Fibroblast of lung (primary cell): ENCODE measurements around the gene CPOX. TPM values are rescaled to one million over a fixed set of nuclear protein-coding genes. Genes with fewer than 3 reads are reported as not detected.

ENCODE experiments used
- DNase-seq, 2 donors: peaks; one replicate each; pipeline versions ENCODE4 v3.0.0 to v3.0.0-alpha.2; 2010; ENCODE audit warnings: low read depth in 2 of 2
- H2AFZ ChIP-seq: 2 replicates; pipeline ENCODE4 v1.5.1; 2012; ENCODE audit warnings: low read length, control low read depth, inconsistent platforms
- H3K27ac ChIP-seq: 2 replicates; pipeline ENCODE4 v1.5.1; 2011; ENCODE audit warnings: low read length, control low read depth; ENCODE audit not compliant: insufficient read depth
- H3K27me3 ChIP-seq: 2 replicates; pipeline ENCODE4 v1.5.1; 2011; ENCODE audit warnings: mild to moderate bottlenecking, low read length; ENCODE audit not compliant: control insufficient read depth, insufficient read depth
- H3K36me3 ChIP-seq: 2 replicates; pipeline ENCODE4 v1.5.1; 2011; ENCODE audit warnings: low read length; ENCODE audit not compliant: control insufficient read depth, insufficient read depth
- H3K4me1 ChIP-seq: 2 replicates; pipeline ENCODE4 v1.5.1; 2011; ENCODE audit warnings: low read length; ENCODE audit not compliant: control insufficient read depth, insufficient read depth; ENCODE audit errors: extremely low read depth
- H3K4me2 ChIP-seq: 2 replicates; pipeline ENCODE4 v1.5.1; 2011; ENCODE audit warnings: low read length, control low read depth; ENCODE audit not compliant: insufficient read depth; ENCODE audit errors: extremely low read depth
- H3K4me3 ChIP-seq, 4 experiments: fragments of 200-600 bp in 1 of 4; sonication (generic) in 1 of 4; replicated peaks in 1 of 4; 2 replicates each; pipeline ENCODE4 v1.5.1; 2011 to 2016; ENCODE audit warnings: low read length in 4 of 4, low read depth in 3 of 4, mild to moderate bottlenecking in 3 of 4, control low read depth in 2 of 4, inconsistent platforms in 1 of 4, mixed read lengths in 1 of 4; ENCODE audit not compliant: insufficient read depth in 1 of 4; ENCODE audit errors: control extremely low read depth in 1 of 4
- H3K79me2 ChIP-seq: 2 replicates; pipeline ENCODE4 v1.5.1; 2012; ENCODE audit warnings: mild to moderate bottlenecking, low read length, inconsistent platforms; ENCODE audit not compliant: control insufficient read depth, insufficient read depth
- H3K9ac ChIP-seq: 2 replicates; pipeline ENCODE4 v1.5.1; 2011; ENCODE audit warnings: mild to moderate bottlenecking, low read length, control low read depth; ENCODE audit not compliant: insufficient read depth
- H3K9me3 ChIP-seq: 2 replicates; pipeline ENCODE4 v1.5.1; 2012; ENCODE audit warnings: low read depth, low read length; ENCODE audit not compliant: control insufficient read depth, insufficient read depth
- H4K20me1 ChIP-seq: 2 replicates; pipeline ENCODE4 v1.5.1; 2011; ENCODE audit warnings: low read length; ENCODE audit not compliant: control insufficient read depth, insufficient read depth; ENCODE audit errors: extremely low read depth
- CTCF ChIP-seq, 2 donors: IDR thresholded peaks in 1 of 2; conservative IDR thresholded peaks in 1 of 2; 1 replicate in 1 of 2; 2 replicates in 1 of 2; pipeline ENCODE4 v1.5.1; 2011 to 2012; ENCODE audit warnings: low read length in 2 of 2, control low read depth in 1 of 2, inconsistent platforms in 1 of 2, low read depth in 1 of 2, mild to moderate bottlenecking in 1 of 2
- EZH2 ChIP-seq: IDR thresholded peaks from 2 replicates; pipeline ENCODE4 v1.5.1; 2012; ENCODE audit warnings: low read length, control low read depth, mild to moderate bottlenecking; ENCODE audit errors: missing control alignments
- polyA plus RNA-seq, 2 donors: library from polyadenylated mRNA; depleted of rRNA in 1 of 2; stranded (reverse) in 1 of 2; unstranded in 1 of 2; fragments of >200 nt; gene quantifications; 2 replicates each; pipeline ENCODE4 v1.2.1, GENCODE V29; 2011 to 2012; ENCODE audit warnings: missing spikeins in 1 of 2
- total RNA-seq: library from RNA; depleted of rRNA; stranded (reverse); fragments of >200 nt; gene quantifications from 2 replicates; pipeline ENCODE4 v1.2.1, GENCODE V29; 2014

Gene CPOX
- total and polyA plus RNA-seq, 2 donors (not counting 1 experiment from before 2014, with no cell fraction given), result 17.3 to 25.1 TPM

GRCh38 chr3:98553021-98553563 is 40.3 kb downstream of the CPOX start:
- Histone ChIP-seq H3K4me2 (no peak overlapping the region), H2AFZ (no peak overlapping the region), H3K79me2 (no peaks in the 10 kb centered on the region), H3K9me3 (no peaks in the 10 kb centered on the region), H3K9ac (no peak overlapping the region), H3K36me3 (no peaks in the 10 kb centered on the region), H3K27me3 (peaks cover 3% of the 10 kb centered on the region), H4K20me1 (no peaks in the 10 kb centered on the region), H3K27ac (no peak overlapping the region), H3K4me1 (no peaks in the 10 kb centered on the region), H3K4me3 (no peak overlapping the region)
- TF ChIP-seq EZH2 (no peak), CTCF (conservative IDR thresholded peaks at IDR 0.05 in 1 of 2, IDR thresholded peaks at IDR 0.05 in 1 of 2; ENCODE audit: low read depth in 1 of 2, low read length in 2 of 2) (no peak)
- no peak for DNase-seq

GRCh38 chr3:98552232-98553020 is 41.0 kb downstream of the CPOX start:
- H3K27ac ChIP-seq, result no peak overlapping the region
- no peaks in the 10 kb centered on the region for H3K4me1 ChIP-seq
- no peaks in the 10 kb centered on the region for H4K20me1 ChIP-seq
- H3K4me3 ChIP-seq, result no peak overlapping the region
- no peaks in the 10 kb centered on the region for H3K9me3 ChIP-seq
- H2AFZ ChIP-seq, result no peak overlapping the region
- H3K4me2 ChIP-seq, result no peak overlapping the region
- H3K79me2 ChIP-seq, result no peaks in the 10 kb centered on the region
- TF ChIP-seq EZH2, result no peak
- no peak for TF ChIP-seq CTCF (conservative IDR thresholded peaks at IDR 0.05 in 1 of 2, IDR thresholded peaks at IDR 0.05 in 1 of 2; ENCODE audit: low read depth in 1 of 2, low read length in 2 of 2)
- H3K9ac ChIP-seq, result no peak overlapping the region
- peaks cover 3% of the 10 kb centered on the region for H3K27me3 ChIP-seq
- no peak for DNase-seq
- H3K36me3 ChIP-seq, result no peaks in the 10 kb centered on the region

GRCh38 chr3:98551754-98552153 is 41.7 kb downstream of the CPOX start:
- H3K9ac ChIP-seq, result no peak overlapping the region
- no peaks in the 10 kb centered on the region for H3K9me3 ChIP-seq
- no peak overlapping the region for H3K27ac ChIP-seq
- no peak overlapping the region for H2AFZ ChIP-seq
- no peaks in the 10 kb centered on the region for H4K20me1 ChIP-seq
- TF ChIP-seq CTCF (conservative IDR thresholded peaks at IDR 0.05 in 1 of 2, IDR thresholded peaks at IDR 0.05 in 1 of 2; ENCODE audit: low read depth in 1 of 2, low read length in 2 of 2) (no peak), EZH2 (no peak)
- no peak overlapping the region for H3K4me3 ChIP-seq
- no peaks in the 10 kb centered on the region for H3K79me2 ChIP-seq
- no peaks in the 10 kb centered on the region for H3K4me1 ChIP-seq
- DNase-seq, result no peak
- H3K36me3 ChIP-seq, result no peaks in the 10 kb centered on the region
- no peak overlapping the region for H3K4me2 ChIP-seq
- peaks cover 3% of the 10 kb centered on the region for H3K27me3 ChIP-seq
